ENCODE measurements around the gene RHNO1.

RHNO1 gene

GRCh38 chr12:2902272-2902880 is 25.4 kb downstream of the RHNO1 start:
- DNase-seq (ENCODE audit: low spot score) = no peak

GRCh38 chr12:2904260-2904659 is 27.2 kb downstream of the RHNO1 start:
- no peak for DNase-seq (ENCODE audit: low spot score)

GRCh38 chr12:2912216-2912575 is 35.2 kb downstream of the RHNO1 start:
- DNase-seq (ENCODE audit: low spot score) = no peak

GRCh38 chr12:2919249-2919648 is 42.2 kb downstream of the RHNO1 start:
- DNase-seq (ENCODE audit: low spot score) = no peak

- no peak for DNase-seq (ENCODE audit: low spot score)
Observed at GRCh38 chr12:2922329-2922728, 45.3 kb downstream of the RHNO1 start.

GRCh38 chr12:2923057-2923456 is 46.0 kb downstream of the RHNO1 start:
- no peak for DNase-seq (ENCODE audit: low spot score)

- DNase-seq (ENCODE audit: low spot score) = no peak
Observed at GRCh38 chr12:2924019-2924418, 47.0 kb downstream of the RHNO1 start.

GRCh38 chr12:2925322-2925995 is 48.4 kb downstream of the RHNO1 start:
- DNase-seq (ENCODE audit: low spot score) = no peak

GRCh38 chr12:2930865-2931264 is 53.8 kb downstream of the RHNO1 start:
- no peak for DNase-seq (ENCODE audit: low spot score)

GRCh38 chr12:2933586-2933985 is 56.6 kb downstream of the RHNO1 start:
- DNase-seq (ENCODE audit: low spot score) = no peak

- DNase-seq (ENCODE audit: low spot score) = no peak
Observed at GRCh38 chr12:2934371-2934770, 57.3 kb downstream of the RHNO1 start.

- no peak for DNase-seq (ENCODE audit: low spot score)
Observed at GRCh38 chr12:2936301-2936700, 59.3 kb downstream of the RHNO1 start.

GRCh38 chr12:2937500-2937899 is 60.5 kb downstream of the RHNO1 start:
- DNase-seq (ENCODE audit: low spot score) = no peak
